Measurements from ENCODE around the gene CHCHD6. TPM values are rescaled to one million over a fixed set of nuclear protein-coding genes. Genes with fewer than 3 reads are reported as not detected.

The CHCHD6 gene
- total and polyA plus RNA-seq, 2 donors from 2014 or later, result 10.7 to 35.2 TPM

DNA sequence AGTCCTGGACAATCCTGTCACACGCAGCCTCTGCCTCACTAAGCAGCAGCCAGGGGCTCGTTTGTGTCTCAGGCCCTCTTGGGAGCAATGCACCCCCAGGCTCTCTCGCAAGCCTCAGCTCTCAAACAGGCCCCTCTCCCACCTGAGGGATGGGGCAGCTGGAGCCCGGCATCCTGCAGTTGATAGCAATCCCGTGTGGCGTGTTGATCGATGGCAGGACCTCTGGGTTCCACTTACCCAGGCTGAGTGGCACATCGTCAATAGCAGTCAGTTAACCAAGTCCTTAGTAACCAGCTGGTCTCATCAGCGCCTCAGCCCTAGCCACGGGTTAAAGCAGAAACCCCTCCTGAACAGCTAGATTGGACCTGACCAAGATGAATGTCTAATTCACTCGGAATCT, 242.4 kb downstream of the CHCHD6 start:
- no peak overlapping the region for H3K27ac ChIP-seq (ENCODE audit: low read depth in 2 of 2, low read length in 2 of 2)
- FAIRE-seq (no peak), DNase-seq (no peak)
- TF ChIP-seq, protein P1, sequence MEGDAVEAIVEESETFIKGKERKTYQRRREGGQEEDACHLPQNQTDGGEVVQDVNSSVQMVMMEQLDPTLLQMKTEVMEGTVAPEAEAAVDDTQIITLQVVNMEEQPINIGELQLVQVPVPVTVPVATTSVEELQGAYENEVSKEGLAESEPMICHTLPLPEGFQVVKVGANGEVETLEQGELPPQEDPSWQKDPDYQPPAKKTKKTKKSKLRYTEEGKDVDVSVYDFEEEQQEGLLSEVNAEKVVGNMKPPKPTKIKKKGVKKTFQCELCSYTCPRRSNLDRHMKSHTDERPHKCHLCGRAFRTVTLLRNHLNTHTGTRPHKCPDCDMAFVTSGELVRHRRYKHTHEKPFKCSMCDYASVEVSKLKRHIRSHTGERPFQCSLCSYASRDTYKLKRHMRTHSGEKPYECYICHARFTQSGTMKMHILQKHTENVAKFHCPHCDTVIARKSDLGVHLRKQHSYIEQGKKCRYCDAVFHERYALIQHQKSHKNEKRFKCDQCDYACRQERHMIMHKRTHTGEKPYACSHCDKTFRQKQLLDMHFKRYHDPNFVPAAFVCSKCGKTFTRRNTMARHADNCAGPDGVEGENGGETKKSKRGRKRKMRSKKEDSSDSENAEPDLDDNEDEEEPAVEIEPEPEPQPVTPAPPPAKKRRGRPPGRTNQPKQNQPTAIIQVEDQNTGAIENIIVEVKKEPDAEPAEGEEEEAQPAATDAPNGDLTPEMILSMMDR (IDR thresholded peaks at IDR 0.05; ENCODE audit: borderline replicate concordance, extremely low read depth, insufficient read depth), result no peak
- no peaks in the 10 kb centered on the region for H3K4me1 ChIP-seq (ENCODE audit: control insufficient read depth in 2 of 3, insufficient read depth in 2 of 3, low read depth in 1 of 3, low read length in 3 of 3)
- no peak overlapping the region for H3K4me3 ChIP-seq (ENCODE audit: low read length in 3 of 3)
- no peak overlapping the region for H3K9ac ChIP-seq (ENCODE audit: low read length in 3 of 3)
- intact Hi-C loops (cut with DNase I), result no loop called here
- no peaks in the 10 kb centered on the region for H3K27me3 ChIP-seq (ENCODE audit: control insufficient read depth, insufficient read depth, low read length)
- H3K36me3 ChIP-seq (ENCODE audit: control insufficient read depth in 2 of 3, insufficient read depth in 3 of 3, low read length in 3 of 3), result peaks cover 0 to 4% (median 0%) of the 10 kb centered on the region in 3 donors
- H3K9me3 ChIP-seq (ENCODE audit: control insufficient read depth in 2 of 3, insufficient read depth in 1 of 3, low read length in 3 of 3), result no peaks in the 10 kb centered on the region

DNA sequence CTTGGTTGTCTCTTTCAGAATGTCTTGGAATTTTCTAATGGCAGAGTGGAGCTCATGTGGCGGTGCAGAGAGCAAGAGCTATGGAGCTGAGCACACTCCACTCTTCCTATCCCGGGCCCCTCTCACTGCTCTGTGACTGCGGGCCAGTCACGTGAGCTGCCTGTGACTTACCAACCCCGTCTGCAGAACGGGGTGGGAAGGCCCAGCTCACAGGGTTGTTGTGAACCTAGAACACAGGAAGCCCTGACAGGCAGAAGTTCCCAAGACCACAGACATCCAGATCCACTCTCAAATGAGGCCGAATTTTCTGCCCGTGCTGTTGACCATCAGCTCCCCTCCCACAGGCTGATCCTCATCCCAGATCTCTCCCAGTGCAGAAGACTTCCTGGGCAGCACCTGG, 243.4 kb downstream of the CHCHD6 start:
- no peak overlapping the region for H3K4me3 ChIP-seq (ENCODE audit: low read length in 3 of 3)
- DNase-seq (no peak), FAIRE-seq (no peak)
- intact Hi-C loops (cut with DNase I), result no loop called here
- no peaks in the 10 kb centered on the region for H3K9me3 ChIP-seq (ENCODE audit: control insufficient read depth in 2 of 3, insufficient read depth in 1 of 3, low read length in 3 of 3)
- peaks cover 0 to 4% (median 0%) of the 10 kb centered on the region in 3 donors for H3K36me3 ChIP-seq (ENCODE audit: control insufficient read depth in 2 of 3, insufficient read depth in 3 of 3, low read length in 3 of 3)
- no peak overlapping the region for H3K27ac ChIP-seq (ENCODE audit: low read depth in 2 of 2, low read length in 2 of 2)
- H3K9ac ChIP-seq (ENCODE audit: low read length in 3 of 3), result no peak overlapping the region
- no peaks in the 10 kb centered on the region for H3K4me1 ChIP-seq (ENCODE audit: control insufficient read depth in 2 of 3, insufficient read depth in 2 of 3, low read depth in 1 of 3, low read length in 3 of 3)
- TF ChIP-seq, protein P1 (IDR thresholded peaks at IDR 0.05; ENCODE audit: borderline replicate concordance, extremely low read depth, insufficient read depth), result no peak
- no peaks in the 10 kb centered on the region for H3K27me3 ChIP-seq (ENCODE audit: control insufficient read depth, insufficient read depth, low read length)

DNA sequence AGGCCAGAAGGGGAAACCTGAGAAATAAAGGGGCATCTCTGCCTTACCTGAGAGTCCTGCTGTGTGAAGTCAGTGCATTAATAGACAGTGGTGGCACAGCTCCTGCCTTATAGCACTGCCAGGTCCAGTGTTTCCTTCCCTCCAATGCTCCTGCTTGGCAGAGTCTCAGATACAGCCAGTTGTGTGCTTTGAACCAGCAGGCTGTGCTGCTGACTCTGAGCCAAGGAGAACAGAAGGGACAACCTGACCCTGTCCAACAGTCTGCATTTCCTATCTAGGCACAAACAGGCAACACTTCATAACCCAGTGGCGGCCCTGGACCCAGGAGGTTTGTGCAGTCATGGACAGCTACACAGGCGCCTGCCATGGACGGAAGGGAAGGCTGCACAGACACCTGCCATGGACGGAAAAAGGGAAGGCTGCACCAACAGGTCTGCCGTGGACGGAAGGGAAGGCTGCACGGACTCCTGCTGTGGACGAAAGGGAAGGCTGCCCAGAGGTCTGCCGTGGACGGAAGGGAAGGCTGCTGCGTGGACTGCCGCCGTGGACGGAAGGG, 245.0 kb downstream of the CHCHD6 start:
- Histone ChIP-seq H3K9ac (ENCODE audit: low read length in 3 of 3) (no peak overlapping the region), H3K27me3 (ENCODE audit: control insufficient read depth, insufficient read depth, low read length) (no peaks in the 10 kb centered on the region), H3K4me1 (ENCODE audit: control insufficient read depth in 2 of 3, insufficient read depth in 2 of 3, low read depth in 1 of 3, low read length in 3 of 3) (no peaks in the 10 kb centered on the region), H3K4me3 (ENCODE audit: low read length in 3 of 3) (no peak overlapping the region), H3K9me3 (ENCODE audit: control insufficient read depth in 2 of 3, insufficient read depth in 1 of 3, low read length in 3 of 3) (no peaks in the 10 kb centered on the region), H3K36me3 (ENCODE audit: control insufficient read depth in 2 of 3, insufficient read depth in 3 of 3, low read length in 3 of 3) (peaks cover 0 to 4% (median 0%) of the 10 kb centered on the region in 3 donors), H3K27ac (ENCODE audit: low read depth in 2 of 2, low read length in 2 of 2) (no peak overlapping the region)
- DNase-seq (peak in 1 of 5 donors; percentile 41), FAIRE-seq (no peak)
- intact Hi-C loops (cut with DNase I), result no loop called here
- TF ChIP-seq, protein P1 (IDR thresholded peaks at IDR 0.05; ENCODE audit: borderline replicate concordance, extremely low read depth, insufficient read depth), result no peak

DNA sequence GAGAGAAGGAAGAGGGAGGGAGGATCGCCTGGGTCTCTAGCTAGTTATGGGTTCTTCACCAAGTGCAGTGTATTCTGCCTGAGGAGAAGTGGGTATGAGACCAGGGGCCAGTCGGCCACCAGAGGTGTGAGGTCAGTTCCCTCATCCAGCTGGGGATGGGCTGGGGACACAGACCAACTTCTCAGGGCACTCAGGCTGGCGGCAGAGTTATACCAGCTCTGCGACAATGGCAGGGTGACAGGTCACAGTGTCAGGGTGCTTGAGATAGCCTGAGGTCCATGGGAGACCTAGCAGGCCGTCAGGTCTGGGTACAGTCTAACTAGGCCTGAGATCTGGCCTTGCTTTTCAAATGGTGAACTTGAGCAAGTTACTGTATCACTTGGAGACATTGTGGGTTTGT, 247.5 kb downstream of the CHCHD6 start:
- no peak overlapping the region for H3K9ac ChIP-seq (ENCODE audit: low read length in 3 of 3)
- peaks cover 0 to 4% (median 0%) of the 10 kb centered on the region in 3 donors for H3K36me3 ChIP-seq (ENCODE audit: control insufficient read depth in 2 of 3, insufficient read depth in 3 of 3, low read length in 3 of 3)
- intact Hi-C loops (cut with DNase I), result no loop called here
- DNase-seq, result peak in 1 of 5 donors; percentile 52
- TF ChIP-seq, protein P1 (IDR thresholded peaks at IDR 0.05; ENCODE audit: borderline replicate concordance, extremely low read depth, insufficient read depth), result no peak
- no peak overlapping the region for H3K27ac ChIP-seq (ENCODE audit: low read depth in 2 of 2, low read length in 2 of 2)
- no peak for FAIRE-seq
- H3K9me3 ChIP-seq (ENCODE audit: control insufficient read depth in 2 of 3, insufficient read depth in 1 of 3, low read length in 3 of 3), result no peaks in the 10 kb centered on the region
- no peaks in the 10 kb centered on the region for H3K27me3 ChIP-seq (ENCODE audit: control insufficient read depth, insufficient read depth, low read length)
- H3K4me1 ChIP-seq (ENCODE audit: control insufficient read depth in 2 of 3, insufficient read depth in 2 of 3, low read depth in 1 of 3, low read length in 3 of 3), result no peaks in the 10 kb centered on the region
- no peak overlapping the region for H3K4me3 ChIP-seq (ENCODE audit: low read length in 3 of 3)

All from kidney (tissue), 14 donors.